ENCODE results near the gene MFRP.

MFRP gene

GRCh38 chr11:119322921-119323531, 23.5 kb downstream of the MFRP start:
- H3K4me3 ChIP-seq (ENCODE audit: low read depth, low read length): no peak overlapping the region
- DNase-seq (ENCODE audit: low read depth): no peak
- TF ChIP-seq CTCF (conservative IDR thresholded peaks at IDR 0.05; ENCODE audit: low read depth, low read length): no peak

DNA sequence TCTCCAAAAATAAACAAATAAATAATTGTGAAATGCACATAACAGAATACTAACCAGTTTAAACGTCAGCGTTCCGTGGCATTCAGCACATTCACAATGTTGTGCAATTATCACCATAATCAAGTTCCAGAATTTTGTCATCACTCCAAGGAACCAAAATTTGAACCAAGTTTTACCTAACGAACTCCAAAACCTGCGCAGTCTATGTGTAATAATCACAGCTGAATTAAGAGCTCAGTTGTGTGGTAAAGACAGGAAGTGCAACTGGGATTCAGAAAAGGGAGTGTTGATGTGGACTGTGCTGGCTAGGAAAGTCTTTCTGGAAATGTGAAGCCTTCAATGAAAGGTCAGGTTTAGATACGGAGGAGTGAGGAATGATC, 24.2 kb downstream of the MFRP start:
- DNase-seq (ENCODE audit: low read depth): no peak
- peak; percentile 20 for TF ChIP-seq CTCF (conservative IDR thresholded peaks at IDR 0.05; ENCODE audit: low read depth, low read length)
- H3K4me3 ChIP-seq (ENCODE audit: low read depth, low read length): no peak overlapping the region

DNA sequence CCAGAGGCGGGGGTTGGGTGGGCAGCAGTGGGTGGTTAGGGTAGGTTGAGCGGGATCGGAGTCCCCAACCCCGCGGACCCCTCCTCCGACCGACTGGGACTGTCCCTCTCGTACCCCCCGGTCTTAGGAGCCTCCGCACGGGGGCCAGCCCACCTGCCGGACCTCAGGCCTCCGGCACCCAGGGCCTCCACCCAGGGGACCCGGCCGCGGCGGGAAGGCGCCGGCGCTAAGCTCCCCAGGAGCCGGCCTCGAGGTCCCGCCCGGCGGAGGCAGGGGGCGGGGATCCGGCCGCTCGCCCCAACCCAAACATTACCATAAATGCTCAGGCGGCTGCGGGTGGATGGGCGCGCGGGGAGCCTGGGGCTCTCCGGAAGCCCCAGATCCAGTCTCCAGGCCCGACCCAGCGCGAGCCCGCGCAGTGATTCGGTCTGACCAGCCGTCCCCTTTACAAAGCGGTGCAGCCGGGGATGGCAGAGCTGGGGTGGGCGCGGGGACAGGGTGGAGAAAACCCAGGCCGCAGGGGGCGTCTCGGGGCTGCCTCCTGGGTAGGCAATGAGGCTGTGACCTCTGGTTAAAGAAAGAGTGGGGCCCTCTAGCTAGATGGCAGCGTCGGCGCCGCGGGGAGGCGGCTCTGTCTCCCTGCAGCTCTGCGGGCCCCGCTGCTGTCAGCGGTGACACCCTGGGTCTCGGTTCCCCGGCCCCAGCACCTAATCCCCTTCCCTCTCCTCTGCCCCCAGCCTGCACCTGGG, 25.6 kb downstream of the MFRP start:
- peak overlapping the region; percentile 59 for H3K4me3 ChIP-seq (ENCODE audit: low read depth, low read length)
- peak; percentile 72 for DNase-seq (ENCODE audit: low read depth)
- no peak for TF ChIP-seq CTCF (conservative IDR thresholded peaks at IDR 0.05; ENCODE audit: low read depth, low read length)

DNA sequence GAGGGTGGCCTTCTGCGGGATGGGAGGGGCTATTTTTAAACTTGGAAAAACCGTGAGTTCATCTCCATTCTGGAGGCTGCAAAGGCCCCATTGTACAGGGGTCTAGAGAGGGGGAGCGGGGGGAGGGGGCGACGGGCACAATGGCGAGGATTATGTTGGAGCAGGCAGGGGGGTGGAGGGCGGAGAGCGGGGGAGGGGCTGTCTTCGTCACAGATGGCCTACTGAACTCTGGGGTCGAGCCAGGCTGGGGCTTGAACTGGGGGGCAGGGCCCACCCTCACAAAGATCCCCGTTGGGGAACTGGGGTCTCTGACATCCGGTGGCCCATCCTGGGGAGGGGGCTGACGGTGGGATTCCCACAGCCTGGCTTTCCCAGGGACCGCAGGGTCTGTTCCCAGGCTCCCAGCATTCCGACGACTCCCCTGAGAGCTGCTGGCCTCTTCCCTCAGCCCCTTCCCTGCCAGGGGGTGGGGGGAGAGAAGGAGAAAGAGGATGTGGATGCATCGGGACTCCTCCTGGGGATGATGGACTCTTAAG, 26.2 kb downstream of the MFRP start:
- H3K4me3 ChIP-seq (ENCODE audit: low read depth, low read length): peak overlapping the region; percentile 59
- DNase-seq (ENCODE audit: low read depth): no peak
- TF ChIP-seq CTCF (conservative IDR thresholded peaks at IDR 0.05; ENCODE audit: low read depth, low read length): no peak

DNA sequence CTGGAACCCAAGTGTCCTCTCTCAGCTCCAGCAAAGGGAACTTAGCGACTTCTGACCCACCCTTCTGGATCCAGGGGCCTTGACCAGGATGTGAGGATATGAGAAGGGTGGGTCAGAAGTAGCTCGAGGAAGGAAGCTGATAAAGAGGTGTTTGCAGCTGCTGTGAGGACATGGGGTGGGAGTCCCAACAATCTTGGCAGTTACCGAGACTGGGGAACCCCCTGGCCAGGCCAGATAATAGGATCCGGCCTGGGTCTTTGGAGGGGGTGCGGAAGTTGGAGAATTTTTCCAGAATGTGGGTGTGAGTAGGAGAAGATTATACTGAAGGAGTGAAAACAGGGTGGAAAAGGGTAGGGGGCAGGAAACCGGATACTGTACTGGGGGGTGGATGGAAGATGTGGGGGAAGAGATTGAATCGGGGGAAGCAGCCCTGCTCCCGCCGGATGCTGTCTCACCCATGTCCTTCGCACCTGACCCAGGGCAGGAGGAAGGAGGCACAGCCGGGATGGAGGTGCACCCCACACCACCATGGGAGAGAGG, 26.7 kb downstream of the MFRP start:
- no peak for DNase-seq (ENCODE audit: low read depth)
- TF ChIP-seq CTCF (conservative IDR thresholded peaks at IDR 0.05; ENCODE audit: low read depth, low read length): no peak
- no peak overlapping the region for H3K4me3 ChIP-seq (ENCODE audit: low read depth, low read length)

- no peak overlapping the region for H3K4me3 ChIP-seq (ENCODE audit: low read depth, low read length)
- TF ChIP-seq CTCF (conservative IDR thresholded peaks at IDR 0.05; ENCODE audit: low read depth, low read length): no peak
- no peak for DNase-seq (ENCODE audit: low read depth)
Observed at GRCh38 chr11:119319136-119319699, 27.3 kb downstream of the MFRP start.
